GM12878 (cell line): ENCODE results near the gene SLC38A3. TPM values are rescaled to one million over a fixed set of nuclear protein-coding genes. Genes with fewer than 3 reads are reported as not detected.

ENCODE experiments used
- ATAC-seq: fragments of 200-7000 bp; cut with Tn5 transposase; 3 replicates; pipeline ENCODE4 v1.9.1; 2020; ENCODE audit warnings: mild to moderate bottlenecking, moderate library complexity
- BruUV-seq: library from RNA; stranded (reverse); fragments of 400-500 nt; replicated peaks from 2 replicates; lab custom pipeline; 2021; lab: Mats Ljungman, UMichigan
- CTCF ChIA-PET: fragments of 300-600 bp; sonication (Branson Sonifier 250); formaldehyde crosslinking; extraction: SDS; loops from one replicate; lab custom pipeline; 2021; ENCODE audit warnings: inconsistent platforms; lab: Yijun Ruan, JAX
- POLR2A ChIA-PET: fragments of 350-600 bp; formaldehyde crosslinking; extraction: SDS; loops from one replicate; lab custom pipeline; 2021; ENCODE audit warnings: inconsistent platforms; lab: Charles Lee
- RAD21 ChIA-PET: fragments of 300-600 bp; sonication (Branson Sonifier 250); formaldehyde crosslinking; loops from one replicate; lab custom pipeline; 2023; ENCODE audit warnings: antibody characterized with exemption; ENCODE audit not compliant: unreplicated experiment; lab: Charles Lee
- SMC1A ChIA-PET: fragments of 300-600 bp; sonication (Branson Sonifier 250); formaldehyde crosslinking; loops from one replicate; lab custom pipeline; 2023; ENCODE audit not compliant: unreplicated experiment, uncharacterized antibody; lab: Charles Lee
- DNase-seq: peaks from one replicate; pipeline ENCODE4 v3.0.0-alpha.2; 2011; ENCODE audit warnings: low read depth, low spot score
- FAIRE-seq: peaks from 3 replicates; lab custom pipeline; 2011; peaks lifted over from hg19 to GRCh38; lab: Jason Lieb, UNC
- H2AFZ ChIP-seq: 2 replicates; pipeline ENCODE4 v1.6.0; 2011; ENCODE audit warnings: low read depth, low read length, control low read depth; ENCODE audit not compliant: control insufficient read depth
- H3K27ac ChIP-seq: 2 replicates; pipeline ENCODE4 v1.5.1; 2011; ENCODE audit warnings: control low read depth; ENCODE audit not compliant: control insufficient read depth, insufficient read depth
- H3K27me3 ChIP-seq, 2 experiments: replicated peaks in 1 of 2; 2 replicates each; pipeline versions ENCODE4 v1.6.0 to v1.6.1; 2011; ENCODE audit warnings: low read length in 1 of 2; ENCODE audit not compliant: control insufficient read depth in 2 of 2, insufficient read depth in 2 of 2
- H3K36me3 ChIP-seq, 2 experiments: 2 replicates each; pipeline ENCODE4 v1.5.1; 2011; ENCODE audit warnings: low read length in 1 of 2; ENCODE audit not compliant: control insufficient read depth in 2 of 2, insufficient read depth in 2 of 2
- H3K4me1 ChIP-seq: 2 replicates; pipeline ENCODE4 v1.6.1; 2011; ENCODE audit warnings: mild to moderate bottlenecking, low read length, moderate library complexity, mixed read lengths; ENCODE audit not compliant: control insufficient read depth, insufficient read depth
- H3K4me2 ChIP-seq: 2 replicates; pipeline ENCODE4 v1.6.0; 2011; ENCODE audit warnings: control low read depth; ENCODE audit not compliant: control insufficient read depth, insufficient read depth
- H3K4me3 ChIP-seq: fragments of 200-600 bp; sonication (generic); 2 replicates; pipeline ENCODE4 v1.5.1; 2016
- H3K79me2 ChIP-seq: 2 replicates; pipeline ENCODE4 v1.6.0; 2011; ENCODE audit warnings: low read length; ENCODE audit not compliant: control insufficient read depth, insufficient read depth
- H3K9ac ChIP-seq: 2 replicates; pipeline ENCODE4 v1.8.0; 2011; ENCODE audit warnings: low read length, control low read depth, mixed read lengths; ENCODE audit not compliant: control insufficient read depth, insufficient read depth
- H3K9me3 ChIP-seq: replicated peaks from 3 replicates; pipeline ENCODE4 v1.5.1; 2011; ENCODE audit warnings: mild to moderate bottlenecking, low read length; ENCODE audit not compliant: control insufficient read depth, insufficient read depth
- H4K20me1 ChIP-seq: 2 replicates; pipeline ENCODE4 v1.6.0; 2011; ENCODE audit not compliant: control insufficient read depth, insufficient read depth
- CTCF ChIP-seq, 3 experiments: IDR thresholded peaks in 2 of 3; conservative IDR thresholded peaks in 1 of 3; 2 replicates each; pipeline ENCODE4 v1.5.1; 2011; ENCODE audit warnings: low read depth in 3 of 3, low read length in 3 of 3, mild to moderate bottlenecking in 3 of 3, control low read depth in 2 of 3, moderate library complexity in 2 of 3, inconsistent platforms in 1 of 3, mixed read lengths in 1 of 3; ENCODE audit not compliant: control insufficient read depth in 2 of 3, insufficient read depth in 1 of 3; ENCODE audit errors: extremely low read depth in 1 of 3
- CUX1 ChIP-seq: IDR thresholded peaks from 2 replicates; pipeline ENCODE4 v1.6.1; 2012; ENCODE audit warnings: improper control_type of control experiment, low read depth, low read length; ENCODE audit not compliant: insufficient replicate concordance
- PKNOX1 ChIP-seq: fragments of 450-650 bp; IDR thresholded peaks from 2 replicates; pipeline ENCODE4 v1.6.1; 2016; ENCODE audit warnings: mild to moderate bottlenecking
- STAT1 ChIP-seq: fragments of 450-650 bp; conservative IDR thresholded peaks from 2 replicates; pipeline ENCODE4 v1.6.1; 2014; ENCODE audit warnings: antibody characterized with exemption, mild to moderate bottlenecking
- WGBS: methylation state at CpG from one replicate; pipeline ENCODE4 v1.1.6; 2016; ENCODE audit warnings: low lambda C conversion rate; ENCODE audit not compliant: insufficient replicate concordance, insufficient coverage; ENCODE audit errors: missing lambda C conversion rate; 5-methylcytosine and 5-hydroxymethylcytosine counted together
- in situ Hi-C: fragments of 300-500 bp; cut with MboI; formaldehyde crosslinking; loops from 9 replicates; pipeline ENCODE4 v1.14.3; 2018; ENCODE audit warnings: mixed read lengths
- intact Hi-C: fragments of 100-400 bp; cut with micrococcal nuclease; formaldehyde crosslinking; loops from one replicate; pipeline ENCODE4 v1.14.2; 2022; ENCODE audit not compliant: unreplicated experiment
- polyA plus RNA-seq, 11 experiments: library from polyadenylated mRNA; depleted of rRNA in 4 of 11; unstranded in 6 of 11; stranded (reverse) in 5 of 11; fragments of >200 nt; fragmentation: Nextera tagmentation in 4 of 11; fragmentation: Illumina TruSeq in 1 of 11; extraction: Ambion mirVana in 4 of 11; extraction: Trizol in 1 of 11; gene quantifications; 1 replicate in 1 of 11; 2 replicates in 10 of 11; pipeline versions ENCODE4 v1.2.1 to v1.2.3, GENCODE V29; 2011 to 2016; ENCODE audit warnings: inconsistent platforms in 2 of 11, missing spikeins in 2 of 11, low read depth in 1 of 11
- total RNA-seq, 4 experiments: library from RNA; depleted of rRNA in 3 of 4; stranded (reverse); fragments of >200 nt in 3 of 4; fragmentation: Illumina TruSeq in 1 of 4; extraction: Trizol in 1 of 4; gene quantifications; 2 replicates each; pipeline versions ENCODE4 v1.2.1 to v1.2.3, GENCODE V29; 2013 to 2021

The SLC38A3 gene
- total and polyA plus RNA-seq, 10 of the 15 experiments (the other 5 are each of a cell fraction or from before 2014, with no cell fraction given), result 0.14 TPM; not detected in 9

- TF ChIP-seq CUX1, result no peak
- no peak for TF ChIP-seq PKNOX1
- TF ChIP-seq, all 136 proteins: peak for 0
Observed at GRCh38 chr3:50211930-50212329, 6.9 kb downstream of the SLC38A3 start (continued).

GRCh38 chr3:50212502-50212901 is 7.4 kb downstream of the SLC38A3 start:
- ChIA-PET SMC1A (no interaction called here), RAD21 (interaction anchor here (1.4 kb wide), 1 partner anchor 13 kb away, joined by 5 read pairs; no protein-coding TSS in a partner anchor), POLR2A (no interaction called here)
- BruUV-seq, result no TSS peak
- no peak overlapping the region for H2AFZ ChIP-seq
- in situ Hi-C loops, result no loop called here
- no peaks in the 10 kb centered on the region; a peak in 2 of 4 replicates for H3K27me3 ChIP-seq
- no peak for FAIRE-seq
- no peak overlapping the region for H3K4me2 ChIP-seq
- 0% methylated on average over 4 of the region's 4 CpGs for WGBS
- no peaks in the 10 kb centered on the region for H4K20me1 ChIP-seq
- H3K4me3 ChIP-seq, result no peak overlapping the region
- TF ChIP-seq CTCF (IDR thresholded peaks at IDR 0.05 in 2 of 3, conservative IDR thresholded peaks at IDR 0.05 in 1 of 3; ENCODE audit: control insufficient read depth in 2 of 3, extremely low read depth in 1 of 3, insufficient read depth in 1 of 3, low read depth in 3 of 3, low read length in 3 of 3) (peak in 1 of 3 experiments; percentile 20; a peak in 1 of 6 replicates), STAT1 (no peak)
- TF ChIP-seq, all 136 proteins: peak for 1
- intact Hi-C loops, result no loop called here
- Histone ChIP-seq H3K27ac (no peak overlapping the region), H3K79me2 (no peaks in the 10 kb centered on the region), H3K4me1 (no peaks in the 10 kb centered on the region), H3K9me3 (no peaks in the 10 kb centered on the region), H3K36me3 (no peaks in the 10 kb centered on the region), H3K9ac (no peak overlapping the region)
- no peak for DNase-seq
- CTCF ChIA-PET, result interaction anchor here (1.0 kb wide), 1 partner anchor 9 kb away, joined by 4 read pairs; no protein-coding TSS in a partner anchor
- ATAC-seq, result peak; percentile 87
